ENCODE results near the gene LNPK. TPM values are rescaled to one million over a fixed set of nuclear protein-coding genes. Genes with fewer than 3 reads are reported as not detected.

LNPK gene
- total and polyA plus RNA-seq, 9 donors, result 5.4 to 40.3 (median 21.4) TPM

- Histone ChIP-seq H3K4me3 (no peak overlapping the region), H3K9me3 (no peaks in the 10 kb centered on the region), H3K36me3 (no peaks in the 10 kb centered on the region), H3K27me3 (no peaks in the 10 kb centered on the region), H3K4me1 (ENCODE audit: insufficient read depth) (no peaks in the 10 kb centered on the region), H3K27ac (no peak overlapping the region)
- no peak for TF ChIP-seq EP300 (IDR thresholded peaks at IDR 0.05)
- TF ChIP-seq, protein P1, sequence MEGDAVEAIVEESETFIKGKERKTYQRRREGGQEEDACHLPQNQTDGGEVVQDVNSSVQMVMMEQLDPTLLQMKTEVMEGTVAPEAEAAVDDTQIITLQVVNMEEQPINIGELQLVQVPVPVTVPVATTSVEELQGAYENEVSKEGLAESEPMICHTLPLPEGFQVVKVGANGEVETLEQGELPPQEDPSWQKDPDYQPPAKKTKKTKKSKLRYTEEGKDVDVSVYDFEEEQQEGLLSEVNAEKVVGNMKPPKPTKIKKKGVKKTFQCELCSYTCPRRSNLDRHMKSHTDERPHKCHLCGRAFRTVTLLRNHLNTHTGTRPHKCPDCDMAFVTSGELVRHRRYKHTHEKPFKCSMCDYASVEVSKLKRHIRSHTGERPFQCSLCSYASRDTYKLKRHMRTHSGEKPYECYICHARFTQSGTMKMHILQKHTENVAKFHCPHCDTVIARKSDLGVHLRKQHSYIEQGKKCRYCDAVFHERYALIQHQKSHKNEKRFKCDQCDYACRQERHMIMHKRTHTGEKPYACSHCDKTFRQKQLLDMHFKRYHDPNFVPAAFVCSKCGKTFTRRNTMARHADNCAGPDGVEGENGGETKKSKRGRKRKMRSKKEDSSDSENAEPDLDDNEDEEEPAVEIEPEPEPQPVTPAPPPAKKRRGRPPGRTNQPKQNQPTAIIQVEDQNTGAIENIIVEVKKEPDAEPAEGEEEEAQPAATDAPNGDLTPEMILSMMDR (IDR thresholded peaks at IDR 0.05), result no peak
- no peak for TF ChIP-seq POLR2A (IDR thresholded peaks at IDR 0.05)
- intact Hi-C loops (cut with DNase I), result no loop called here
- no peak for DNase-seq
- 31 to 37% (median 34%) methylated on average over 2 of the region's 2 CpGs for WGBS, 3 donors
Measured at GRCh38 chr2:175931805-175932204, 70.3 kb downstream of the LNPK start.

- DNase-seq, result no peak
- Histone ChIP-seq H3K27me3 (no peaks in the 10 kb centered on the region), H3K9me3 (no peaks in the 10 kb centered on the region), H3K4me3 (no peak overlapping the region), H3K27ac (no peak overlapping the region), H3K4me1 (ENCODE audit: insufficient read depth) (no peaks in the 10 kb centered on the region), H3K36me3 (no peaks in the 10 kb centered on the region)
- intact Hi-C loops (cut with DNase I), result no loop called here
- TF ChIP-seq EP300 (IDR thresholded peaks at IDR 0.05) (no peak), POLR2A (IDR thresholded peaks at IDR 0.05) (no peak)
- TF ChIP-seq, protein P1 (IDR thresholded peaks at IDR 0.05), result no peak
- WGBS, 3 donors, result 84 to 94% (median 93%) methylated on average over 1 of the region's 1 CpG
Measured at GRCh38 chr2:175930504-175930903, 71.6 kb downstream of the LNPK start.

GRCh38 chr2:175929850-175930249, 72.2 kb downstream of the LNPK start:
- intact Hi-C loops (cut with DNase I), result no loop called here
- 85 to 89% (median 85%) methylated on average over 5 of the region's 5 CpGs for whole genome bisulfite sequencing, 3 donors
- no peak overlapping the region for H3K27ac ChIP-seq

DNA sequence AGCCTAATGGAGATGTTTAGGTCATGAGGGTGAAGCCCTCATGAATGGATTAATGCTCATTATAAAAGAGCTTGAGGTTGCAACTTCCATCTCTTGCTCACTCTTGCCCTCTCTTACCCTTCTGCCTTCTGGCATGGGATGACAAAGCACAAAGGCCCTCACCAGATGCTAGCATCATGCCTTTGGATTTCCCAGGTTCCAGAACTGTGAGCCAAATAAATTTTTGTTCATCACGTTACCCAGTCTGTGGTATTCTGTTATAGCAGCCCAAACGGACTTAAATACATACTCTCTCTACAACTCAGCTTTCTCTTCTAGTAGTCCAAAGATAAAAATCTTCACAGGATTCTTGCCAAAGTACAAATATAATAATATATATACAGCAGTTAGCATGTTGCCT, 75.8 kb downstream of the LNPK start:
- intact Hi-C loops (cut with DNase I), result no loop called here
- Histone ChIP-seq H3K9me3 (no peaks in the 10 kb centered on the region), H3K27me3 (no peaks in the 10 kb centered on the region), H3K4me1 (ENCODE audit: insufficient read depth) (no peaks in the 10 kb centered on the region), H3K27ac (no peak overlapping the region), H3K36me3 (no peaks in the 10 kb centered on the region), H3K4me3 (no peak overlapping the region)
- whole genome bisulfite sequencing, 3 donors, result 92 to 97% (median 93%) methylated on average over 2 of the region's 2 CpGs
- DNase-seq, result no peak
- TF ChIP-seq EP300 (IDR thresholded peaks at IDR 0.05) (no peak), POLR2A (IDR thresholded peaks at IDR 0.05) (no peak)
- TF ChIP-seq, protein P1 (IDR thresholded peaks at IDR 0.05), result no peak

More at GRCh38 chr2:175929850-175930249, 72.2 kb downstream of the LNPK start:
- no peaks in the 10 kb centered on the region for H3K27me3 ChIP-seq
- H3K36me3 ChIP-seq, result no peaks in the 10 kb centered on the region
- no peak for DNase-seq
- TF ChIP-seq EP300 (IDR thresholded peaks at IDR 0.05), result no peak
- no peak for TF ChIP-seq POLR2A (IDR thresholded peaks at IDR 0.05)
- H3K9me3 ChIP-seq, result no peaks in the 10 kb centered on the region
- H3K4me1 ChIP-seq (ENCODE audit: insufficient read depth), result no peaks in the 10 kb centered on the region
- H3K4me3 ChIP-seq, result no peak overlapping the region

DNA sequence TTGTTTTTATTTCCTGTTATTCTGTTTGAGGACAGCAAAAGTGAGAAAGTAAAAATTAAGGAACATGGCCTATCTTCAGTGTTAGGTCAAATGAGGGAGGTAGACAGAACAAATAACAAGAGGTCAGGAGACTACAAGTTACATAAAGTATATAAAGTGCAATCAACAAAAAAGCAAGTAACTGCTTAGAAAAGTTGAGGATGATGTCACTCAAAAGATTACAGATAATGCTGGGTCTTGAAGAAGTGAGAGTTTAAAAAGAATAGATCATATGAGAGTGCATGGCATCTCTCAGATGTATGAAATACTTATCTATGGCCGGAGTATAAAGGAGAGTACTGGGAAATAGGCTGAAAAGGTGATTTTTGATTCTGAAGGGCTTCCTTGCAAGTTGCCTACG, 79.9 kb downstream of the LNPK start:
- 98 to 99% (median 99%) methylated on average over 2 of the region's 2 CpGs for WGBS, 3 donors
- intact Hi-C loops (cut with DNase I), result no loop called here
- no peak for DNase-seq
- H3K9me3 ChIP-seq, result no peaks in the 10 kb centered on the region
- no peaks in the 10 kb centered on the region for H3K36me3 ChIP-seq
- no peaks in the 10 kb centered on the region for H3K4me1 ChIP-seq (ENCODE audit: insufficient read depth)
- no peak overlapping the region for H3K27ac ChIP-seq
- no peak overlapping the region for H3K4me3 ChIP-seq
- TF ChIP-seq EP300 (IDR thresholded peaks at IDR 0.05), result no peak
- no peaks in the 10 kb centered on the region for H3K27me3 ChIP-seq

Measured in ovary (tissue), 9 donors.